Loucy (cell line): ENCODE results near the gene SHISAL1.
A peak's percentile ranks its signal among the peaks of the same experiment; 100 is the strongest.

Source experiments
- H2AFZ ChIP-seq: fragments of 200-600 bp; sonication (generic); 2 replicates; pipeline ENCODE4 v1.6.0; 2016; ENCODE audit warnings: antibody characterized with exemption, mild to moderate bottlenecking, low read length, moderate library complexity
- H3F3A ChIP-seq: fragments of 200-600 bp; 2 replicates; pipeline ENCODE4 v1.6.0; 2016; ENCODE audit warnings: antibody characterized with exemption, low read depth, mild to moderate bottlenecking
- H3K27me3 ChIP-seq: fragments of 200-600 bp; sonication (generic); 2 replicates; pipeline ENCODE4 v1.6.1; 2014; ENCODE audit warnings: low read length, mild to moderate bottlenecking; ENCODE audit not compliant: insufficient read depth, poor library complexity, severe bottlenecking
- H3K36me3 ChIP-seq: fragments of 200-600 bp; sonication (generic); 2 replicates; pipeline ENCODE4 v1.6.1; 2016; ENCODE audit warnings: low read length; ENCODE audit not compliant: insufficient read depth
- H3K4me1 ChIP-seq: fragments of 200-600 bp; sonication (generic); 2 replicates; pipeline ENCODE4 v1.5.1; 2014; ENCODE audit warnings: low read length, mild to moderate bottlenecking; ENCODE audit not compliant: insufficient read depth, poor library complexity, severe bottlenecking
- H3K4me2 ChIP-seq: fragments of 200-600 bp; sonication (generic); 2 replicates; pipeline ENCODE4 v1.6.0; 2014; ENCODE audit warnings: antibody characterized with exemption, low read length, low read depth, mild to moderate bottlenecking; ENCODE audit not compliant: poor library complexity, severe bottlenecking
- H3K4me3 ChIP-seq: fragments of 200-600 bp; sonication (generic); 2 replicates; pipeline ENCODE4 v1.5.1; 2014; ENCODE audit warnings: low read length, mild to moderate bottlenecking, mixed read lengths; ENCODE audit not compliant: poor library complexity, severe bottlenecking
- H3K79me2 ChIP-seq: fragments of 200-600 bp; sonication (generic); 2 replicates; pipeline ENCODE4 v1.6.1; 2014; ENCODE audit warnings: low read length; ENCODE audit not compliant: insufficient read depth
- H3K9ac ChIP-seq: fragments of 200-600 bp; sonication (generic); 2 replicates; pipeline ENCODE4 v1.6.0; 2014; ENCODE audit warnings: mild to moderate bottlenecking, low read depth, low read length, moderate library complexity; ENCODE audit not compliant: poor library complexity, severe bottlenecking
- H3K9me2 ChIP-seq: fragments of 200-600 bp; sonication (generic); replicated peaks from 2 replicates; pipeline ENCODE4 v1.6.1; 2016; ENCODE audit warnings: low read depth, low read length, mixed read lengths
- H3K9me3 ChIP-seq: fragments of 200-600 bp; sonication (generic); 2 replicates; pipeline ENCODE4 v1.6.1; 2014; ENCODE audit warnings: mild to moderate bottlenecking, antibody characterized with exemption, low read length, low read depth; ENCODE audit not compliant: insufficient read depth
- H4K20me1 ChIP-seq: fragments of 200-600 bp; sonication (generic); 2 replicates; pipeline ENCODE4 v1.6.0; 2014; ENCODE audit warnings: antibody characterized with exemption, low read length, mild to moderate bottlenecking; ENCODE audit not compliant: insufficient read depth, poor library complexity, severe bottlenecking
- EZH2phosphoT487 ChIP-seq: fragments of 200-600 bp; IDR thresholded peaks from 2 replicates; pipeline ENCODE4 v1.6.1; 2018; ENCODE audit warnings: antibody characterized with exemption, mild to moderate bottlenecking, moderate library complexity, borderline replicate concordance
- TF ChIP-seq, protein P1 (sequence below): fragments of 200-600 bp; sonication (generic); conservative IDR thresholded peaks from 2 replicates; pipeline ENCODE4 v1.5.1; 2014; ENCODE audit warnings: mild to moderate bottlenecking, antibody characterized with exemption, low read length

The SHISAL1 gene

DNA sequence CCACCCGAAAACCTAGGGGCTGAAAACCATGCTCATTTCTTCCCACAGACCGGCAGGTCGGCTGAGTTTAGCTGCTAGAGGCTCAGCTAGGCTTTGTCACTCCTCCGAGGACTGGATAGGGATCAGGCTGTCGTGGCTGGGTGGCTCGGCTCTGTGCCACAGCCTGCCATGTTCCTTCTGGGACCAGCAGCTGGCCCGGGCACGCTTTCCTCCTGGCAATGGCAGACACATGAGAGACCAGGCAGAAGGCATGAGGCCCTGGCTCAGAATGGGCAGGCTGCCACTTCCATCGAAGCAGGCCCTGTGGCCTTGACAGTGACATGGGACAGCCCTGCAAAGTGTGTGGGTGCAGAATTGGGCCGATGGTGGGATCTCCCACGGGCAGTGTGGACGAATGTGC is 111.1 kb downstream of the SHISAL1 start:
- Histone ChIP-seq H3K4me1 (peaks cover 28% of the 10 kb centered on the region), H3K4me3 (no peak overlapping the region), H3K79me2 (no peaks in the 10 kb centered on the region), H2AFZ (no peak overlapping the region), H3K9me3 (no peaks in the 10 kb centered on the region), H4K20me1 (no peaks in the 10 kb centered on the region), H3F3A (no peaks in the 10 kb centered on the region), H3K9ac (peak overlapping the region; percentile 64), H3K9me2 (no peaks in the 10 kb centered on the region), H3K4me2 (no peak overlapping the region), H3K27me3 (no peaks in the 10 kb centered on the region), H3K36me3 (peaks cover 7% of the 10 kb centered on the region; the same call in 1 of the 2 replicates)
- TF ChIP-seq, protein P1, sequence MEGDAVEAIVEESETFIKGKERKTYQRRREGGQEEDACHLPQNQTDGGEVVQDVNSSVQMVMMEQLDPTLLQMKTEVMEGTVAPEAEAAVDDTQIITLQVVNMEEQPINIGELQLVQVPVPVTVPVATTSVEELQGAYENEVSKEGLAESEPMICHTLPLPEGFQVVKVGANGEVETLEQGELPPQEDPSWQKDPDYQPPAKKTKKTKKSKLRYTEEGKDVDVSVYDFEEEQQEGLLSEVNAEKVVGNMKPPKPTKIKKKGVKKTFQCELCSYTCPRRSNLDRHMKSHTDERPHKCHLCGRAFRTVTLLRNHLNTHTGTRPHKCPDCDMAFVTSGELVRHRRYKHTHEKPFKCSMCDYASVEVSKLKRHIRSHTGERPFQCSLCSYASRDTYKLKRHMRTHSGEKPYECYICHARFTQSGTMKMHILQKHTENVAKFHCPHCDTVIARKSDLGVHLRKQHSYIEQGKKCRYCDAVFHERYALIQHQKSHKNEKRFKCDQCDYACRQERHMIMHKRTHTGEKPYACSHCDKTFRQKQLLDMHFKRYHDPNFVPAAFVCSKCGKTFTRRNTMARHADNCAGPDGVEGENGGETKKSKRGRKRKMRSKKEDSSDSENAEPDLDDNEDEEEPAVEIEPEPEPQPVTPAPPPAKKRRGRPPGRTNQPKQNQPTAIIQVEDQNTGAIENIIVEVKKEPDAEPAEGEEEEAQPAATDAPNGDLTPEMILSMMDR, result no peak
- TF ChIP-seq EZH2phosphoT487, result no peak

DNA sequence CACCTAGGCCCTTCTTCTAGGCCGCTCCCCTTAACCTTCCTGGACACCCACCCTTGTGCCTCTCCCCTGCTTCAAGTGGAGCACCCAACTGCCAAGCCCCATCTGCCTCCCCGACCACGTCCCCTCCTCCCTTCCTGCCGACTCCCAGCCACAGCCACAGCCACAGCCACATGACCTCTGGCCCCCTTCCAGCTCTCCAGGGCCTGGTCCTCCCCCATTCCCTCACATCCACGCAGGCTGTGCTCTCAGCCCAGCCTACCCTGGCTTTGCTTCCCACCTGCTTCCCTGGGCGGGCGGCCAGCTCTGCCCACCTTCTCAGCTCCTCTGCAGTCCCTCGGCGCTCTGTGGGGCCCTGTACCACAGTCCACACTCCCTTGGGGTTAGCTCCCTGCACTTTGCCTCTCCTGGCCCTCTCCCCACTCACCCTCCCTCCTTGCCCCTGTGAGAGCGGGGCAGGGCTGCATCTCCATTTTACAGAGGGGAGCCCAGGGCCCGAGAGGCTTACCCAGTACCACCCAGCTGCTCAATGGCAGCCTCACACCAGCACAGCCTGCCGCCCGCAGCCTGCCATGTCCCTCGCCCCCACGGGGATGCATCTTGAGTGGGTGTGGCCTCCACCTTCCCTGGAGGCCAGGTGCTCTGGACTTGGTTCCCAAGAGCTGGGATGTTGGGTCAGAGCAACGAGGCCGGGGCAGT is 111.7 kb downstream of the SHISAL1 start:
- Histone ChIP-seq H3K9me2 (no peaks in the 10 kb centered on the region), H3K79me2 (no peaks in the 10 kb centered on the region), H4K20me1 (no peaks in the 10 kb centered on the region), H3F3A (no peaks in the 10 kb centered on the region), H2AFZ (no peak overlapping the region), H3K9me3 (no peaks in the 10 kb centered on the region), H3K36me3 (peaks cover 4% of the 10 kb centered on the region; the same call in 1 of the 2 replicates), H3K27me3 (no peaks in the 10 kb centered on the region), H3K9ac (peak overlapping the region; percentile 64), H3K4me1 (peaks cover 27% of the 10 kb centered on the region), H3K4me2 (peak overlapping the region; percentile 49), H3K4me3 (peak overlapping the region; percentile 15)
- TF ChIP-seq, protein P1, result no peak
- no peak for TF ChIP-seq EZH2phosphoT487

DNA sequence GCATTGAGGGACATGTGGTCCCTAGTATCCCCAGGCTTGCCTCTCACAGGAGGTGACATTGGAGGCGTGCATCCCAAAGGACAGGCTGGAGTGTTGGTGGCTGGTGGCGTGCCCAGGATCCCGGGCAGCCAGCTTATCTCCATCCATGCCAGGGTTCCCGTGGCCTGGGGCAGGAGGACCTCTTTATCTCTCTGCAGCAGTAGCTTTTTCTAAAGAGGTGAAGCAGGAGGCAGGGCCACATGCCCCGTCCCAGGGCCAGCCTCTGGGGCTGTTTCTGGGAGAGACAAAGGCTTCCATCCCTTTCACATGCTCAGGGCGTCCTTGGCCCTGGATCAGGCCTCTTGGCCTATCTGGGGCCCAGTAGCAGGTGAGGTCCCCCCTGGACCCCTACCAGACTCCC is 112.3 kb downstream of the SHISAL1 start:
- Histone ChIP-seq H3F3A (no peaks in the 10 kb centered on the region), H4K20me1 (no peaks in the 10 kb centered on the region), H3K79me2 (no peaks in the 10 kb centered on the region), H3K9ac (peak overlapping the region; percentile 64), H3K9me2 (no peaks in the 10 kb centered on the region), H3K4me3 (peak overlapping the region; percentile 15), H2AFZ (no peak overlapping the region), H3K4me1 (peaks cover 31% of the 10 kb centered on the region), H3K36me3 (peaks cover 4% of the 10 kb centered on the region; the same call in 1 of the 2 replicates), H3K27me3 (no peaks in the 10 kb centered on the region), H3K9me3 (no peaks in the 10 kb centered on the region), H3K4me2 (peak overlapping the region; percentile 49)
- TF ChIP-seq, protein P1, result no peak
- TF ChIP-seq EZH2phosphoT487, result no peak
